ENCODE results near the gene RNF123.

The RNF123 gene

GRCh38 chr3:49661281-49661680, 28.1 kb upstream of the RNF123 start:
- H3K4me1 ChIP-seq (ENCODE audit: insufficient read depth, low read length, severe bottlenecking), result no peaks in the 10 kb centered on the region

GRCh38 chr3:49662021-49662420, 27.3 kb upstream of the RNF123 start:
- H3K36me3 ChIP-seq (ENCODE audit: insufficient read depth, low read length), result no peaks in the 10 kb centered on the region
- H2AFZ ChIP-seq (ENCODE audit: low read length), result no peak overlapping the region
- no peak overlapping the region for H3K4me3 ChIP-seq (ENCODE audit: low read depth, low read length, poor library complexity, severe bottlenecking)
- H3F3A ChIP-seq (ENCODE audit: insufficient read depth, low read length), result no peaks in the 10 kb centered on the region
- no peak overlapping the region for H3K9ac ChIP-seq (ENCODE audit: low read length)
- H3K4me2 ChIP-seq (ENCODE audit: low read length), result no peak overlapping the region
- no peaks in the 10 kb centered on the region for H3K9me2 ChIP-seq (ENCODE audit: low read depth, low read length)
- TF ChIP-seq EZH2 (IDR thresholded peaks at IDR 0.05; ENCODE audit: borderline replicate concordance, low read length) (no peak), CTCF (IDR thresholded peaks at IDR 0.05; ENCODE audit: low read length) (no peak)
- no peaks in the 10 kb centered on the region for H3K4me1 ChIP-seq (ENCODE audit: insufficient read depth, low read length, severe bottlenecking)
- no peaks in the 10 kb centered on the region for H3K9me3 ChIP-seq (ENCODE audit: low read length)
- H3K27me3 ChIP-seq (ENCODE audit: insufficient read depth, low read length), result no peaks in the 10 kb centered on the region
- H4K20me1 ChIP-seq (ENCODE audit: insufficient read depth, low read length), result no peaks in the 10 kb centered on the region
- H3K79me2 ChIP-seq (ENCODE audit: insufficient read depth, low read length), result no peaks in the 10 kb centered on the region
- no peak overlapping the region for H3K27ac ChIP-seq (ENCODE audit: low read depth, low read length, poor library complexity, severe bottlenecking)

More at GRCh38 chr3:49661281-49661680, 28.1 kb upstream of the RNF123 start:
- Histone ChIP-seq H3K79me2 (ENCODE audit: insufficient read depth, low read length) (no peaks in the 10 kb centered on the region), H3K27me3 (ENCODE audit: insufficient read depth, low read length) (no peaks in the 10 kb centered on the region; the same call in 1 of the 2 replicates), H3K27ac (ENCODE audit: low read depth, low read length, poor library complexity, severe bottlenecking) (no peak overlapping the region), H3F3A (ENCODE audit: insufficient read depth, low read length) (no peaks in the 10 kb centered on the region), H4K20me1 (ENCODE audit: insufficient read depth, low read length) (no peaks in the 10 kb centered on the region), H3K9me2 (ENCODE audit: low read depth, low read length) (no peaks in the 10 kb centered on the region), H3K36me3 (ENCODE audit: insufficient read depth, low read length) (no peaks in the 10 kb centered on the region), H3K4me3 (ENCODE audit: low read depth, low read length, poor library complexity, severe bottlenecking) (no peak overlapping the region), H3K4me2 (ENCODE audit: low read length) (no peak overlapping the region), H3K9ac (ENCODE audit: low read length) (no peak overlapping the region), H2AFZ (ENCODE audit: low read length) (no peak overlapping the region), H3K9me3 (ENCODE audit: low read length) (no peaks in the 10 kb centered on the region)
- TF ChIP-seq EZH2 (IDR thresholded peaks at IDR 0.05; ENCODE audit: borderline replicate concordance, low read length) (no peak), CTCF (IDR thresholded peaks at IDR 0.05; ENCODE audit: low read length) (no peak)

- Histone ChIP-seq H3K27me3 (ENCODE audit: insufficient read depth, low read length) (no peaks in the 10 kb centered on the region), H3K4me3 (ENCODE audit: low read depth, low read length, poor library complexity, severe bottlenecking) (no peak overlapping the region), H2AFZ (ENCODE audit: low read length) (no peak overlapping the region), H3F3A (ENCODE audit: insufficient read depth, low read length) (no peaks in the 10 kb centered on the region), H3K4me2 (ENCODE audit: low read length) (no peak overlapping the region), H3K9me2 (ENCODE audit: low read depth, low read length) (no peaks in the 10 kb centered on the region), H3K79me2 (ENCODE audit: insufficient read depth, low read length) (no peaks in the 10 kb centered on the region), H3K9me3 (ENCODE audit: low read length) (no peaks in the 10 kb centered on the region), H3K4me1 (ENCODE audit: insufficient read depth, low read length, severe bottlenecking) (no peaks in the 10 kb centered on the region), H3K36me3 (ENCODE audit: insufficient read depth, low read length) (no peaks in the 10 kb centered on the region), H4K20me1 (ENCODE audit: insufficient read depth, low read length) (no peaks in the 10 kb centered on the region), H3K27ac (ENCODE audit: low read depth, low read length, poor library complexity, severe bottlenecking) (no peak overlapping the region), H3K9ac (ENCODE audit: low read length) (no peak overlapping the region)
- TF ChIP-seq CTCF (IDR thresholded peaks at IDR 0.05; ENCODE audit: low read length) (no peak), EZH2 (IDR thresholded peaks at IDR 0.05; ENCODE audit: borderline replicate concordance, low read length) (no peak)
Measured at GRCh38 chr3:49662720-49663413, 26.5 kb upstream of the RNF123 start.

Data from OCI-LY1 (cell line).